ENCODE results near the gene PPP1R7. TPM values are rescaled to one million over a fixed set of nuclear protein-coding genes. Genes with fewer than 3 reads are reported as not detected.

Gene PPP1R7
- total and polyA plus RNA-seq, 8 donors, result 22.8 to 126 (median 54.6) TPM

DNA sequence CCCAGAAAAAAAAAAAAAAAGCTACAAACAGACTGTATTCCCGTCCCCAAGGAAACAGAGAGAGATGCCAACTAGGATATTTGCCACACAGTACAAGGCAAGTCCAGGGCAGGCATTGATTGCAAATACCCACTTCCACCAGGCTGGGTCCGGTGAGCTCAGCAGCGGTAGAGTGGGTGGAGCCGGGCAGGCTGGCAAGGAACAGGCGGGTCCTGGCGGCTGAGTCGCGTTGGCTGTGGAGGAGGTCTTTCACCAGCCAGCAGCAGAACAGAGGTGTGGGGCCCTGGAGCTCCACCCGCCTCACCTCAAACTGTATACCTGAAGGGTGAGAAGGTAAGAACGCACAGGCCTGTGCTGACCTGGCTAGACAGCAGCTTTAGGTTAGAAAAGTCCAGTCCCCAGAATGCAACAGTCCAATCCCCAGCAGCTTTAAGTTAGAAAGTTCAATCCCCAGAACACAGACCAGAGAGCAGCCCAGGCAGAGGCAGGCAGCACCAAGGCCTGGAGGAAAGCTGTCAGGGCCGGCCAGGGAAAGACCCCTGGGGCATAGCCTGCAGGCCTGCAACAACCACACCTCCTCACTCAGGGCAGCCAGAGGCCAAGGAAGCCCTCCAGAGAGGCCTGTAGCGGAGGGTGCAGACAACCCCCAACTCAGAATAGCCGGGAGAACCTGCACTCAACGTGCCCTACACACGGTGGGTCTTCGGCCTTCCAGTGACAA is 26.3 kb upstream of the PPP1R7 start:
- H3K36me3 ChIP-seq, result peaks cover 0 to 30% (median 16%) of the 10 kb centered on the region in 4 donors
- H3K27me3 ChIP-seq, result no peaks in the 10 kb centered on the region
- no peaks in the 10 kb centered on the region for H3K9me3 ChIP-seq
- no peak overlapping the region for H3K4me3 ChIP-seq
- TF ChIP-seq EP300 (IDR thresholded peaks at IDR 0.05) (no peak), POLR2A (IDR thresholded peaks at IDR 0.05) (no peak), POLR2AphosphoS5 (IDR thresholded peaks at IDR 0.05) (peak in 1 of 3 donors; percentile 22)
- TF ChIP-seq, protein P1, sequence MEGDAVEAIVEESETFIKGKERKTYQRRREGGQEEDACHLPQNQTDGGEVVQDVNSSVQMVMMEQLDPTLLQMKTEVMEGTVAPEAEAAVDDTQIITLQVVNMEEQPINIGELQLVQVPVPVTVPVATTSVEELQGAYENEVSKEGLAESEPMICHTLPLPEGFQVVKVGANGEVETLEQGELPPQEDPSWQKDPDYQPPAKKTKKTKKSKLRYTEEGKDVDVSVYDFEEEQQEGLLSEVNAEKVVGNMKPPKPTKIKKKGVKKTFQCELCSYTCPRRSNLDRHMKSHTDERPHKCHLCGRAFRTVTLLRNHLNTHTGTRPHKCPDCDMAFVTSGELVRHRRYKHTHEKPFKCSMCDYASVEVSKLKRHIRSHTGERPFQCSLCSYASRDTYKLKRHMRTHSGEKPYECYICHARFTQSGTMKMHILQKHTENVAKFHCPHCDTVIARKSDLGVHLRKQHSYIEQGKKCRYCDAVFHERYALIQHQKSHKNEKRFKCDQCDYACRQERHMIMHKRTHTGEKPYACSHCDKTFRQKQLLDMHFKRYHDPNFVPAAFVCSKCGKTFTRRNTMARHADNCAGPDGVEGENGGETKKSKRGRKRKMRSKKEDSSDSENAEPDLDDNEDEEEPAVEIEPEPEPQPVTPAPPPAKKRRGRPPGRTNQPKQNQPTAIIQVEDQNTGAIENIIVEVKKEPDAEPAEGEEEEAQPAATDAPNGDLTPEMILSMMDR (IDR thresholded peaks at IDR 0.05), result peak in 1 of 7 experiments; percentile 14
- 56 to 77% (median 63%) methylated on average over 16 of the region's 16 CpGs for WGBS, 5 donors
- H3K27ac ChIP-seq, result peak overlapping the region in 2 of 5 donors; percentile 30 to 47
- no peaks in the 10 kb centered on the region for H3K4me1 ChIP-seq
- DNase-seq, result peak; percentile 43 to 87
- intact Hi-C loops (cut with DNase I; ENCODE audit: low total_unique reads), result no loop called here

DNA sequence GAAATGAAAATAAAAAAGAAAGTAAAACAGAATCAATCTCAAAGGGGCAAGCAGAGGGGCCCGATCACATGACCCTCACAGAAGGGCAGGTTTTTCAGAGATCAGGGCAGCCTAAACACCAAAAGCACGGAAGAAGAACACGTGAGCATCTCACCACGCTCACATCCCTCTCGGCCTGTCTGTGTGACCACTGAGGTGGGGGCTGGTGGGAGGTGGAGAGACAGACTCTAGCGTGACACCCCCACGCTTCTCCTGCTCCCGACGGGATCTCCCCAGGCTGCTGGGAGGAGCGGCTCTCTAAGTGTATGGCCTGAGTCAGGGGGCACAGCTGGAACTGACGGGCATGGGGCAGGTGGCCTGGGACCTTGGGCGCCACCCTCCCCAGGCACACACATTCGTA is 24.6 kb upstream of the PPP1R7 start:
- intact Hi-C loops (cut with DNase I; ENCODE audit: low total_unique reads), result no loop called here
- H3K36me3 ChIP-seq, result peaks cover 0 to 30% (median 17%) of the 10 kb centered on the region in 4 donors
- H3K9me3 ChIP-seq, result no peaks in the 10 kb centered on the region
- TF ChIP-seq, protein P1 (IDR thresholded peaks at IDR 0.05), result no peak
- TF ChIP-seq EP300 (IDR thresholded peaks at IDR 0.05), result no peak
- no peak for TF ChIP-seq POLR2AphosphoS5 (IDR thresholded peaks at IDR 0.05)
- no peak for TF ChIP-seq POLR2A (IDR thresholded peaks at IDR 0.05)
- no peak overlapping the region for H3K4me3 ChIP-seq
- no peak for DNase-seq
- H3K4me1 ChIP-seq, result no peaks in the 10 kb centered on the region
- H3K27me3 ChIP-seq, result no peaks in the 10 kb centered on the region
- WGBS, 5 donors, result 88 to 95% (median 94%) methylated on average over 13 of the region's 13 CpGs
- H3K27ac ChIP-seq, result no peak overlapping the region

DNA sequence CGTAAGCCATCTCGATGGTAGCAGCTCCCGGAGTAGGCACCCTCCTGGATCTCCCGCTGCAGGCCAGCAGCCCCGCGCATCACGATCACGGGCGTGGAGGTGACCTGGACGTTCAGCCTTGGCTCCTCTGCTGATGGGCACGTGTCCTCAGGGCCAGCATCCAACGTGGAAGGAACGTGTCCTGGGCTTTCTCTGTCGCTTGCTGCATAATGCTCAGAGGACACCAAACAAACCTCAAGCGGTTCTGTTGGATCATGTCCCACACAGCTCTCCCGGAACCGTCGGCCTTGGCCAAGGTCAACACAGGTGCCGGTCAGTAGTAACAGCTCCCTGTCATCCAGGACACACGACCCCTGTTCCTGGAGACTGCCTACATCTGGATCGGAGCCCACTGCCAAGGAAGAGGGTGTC is 24.1 kb upstream of the PPP1R7 start:
- Histone ChIP-seq H3K9me3 (no peaks in the 10 kb centered on the region), H3K4me3 (no peak overlapping the region), H3K4me1 (no peaks in the 10 kb centered on the region), H3K27ac (no peak overlapping the region), H3K36me3 (peaks cover 0 to 29% (median 16%) of the 10 kb centered on the region in 4 donors), H3K27me3 (no peaks in the 10 kb centered on the region)
- TF ChIP-seq POLR2AphosphoS5 (IDR thresholded peaks at IDR 0.05) (no peak), EP300 (IDR thresholded peaks at IDR 0.05) (no peak)
- 86 to 91% (median 87%) methylated on average over 21 of the region's 21 CpGs for WGBS, 5 donors
- intact Hi-C loops (cut with DNase I; ENCODE audit: low total_unique reads), result no loop called here
- no peak for DNase-seq

DNA sequence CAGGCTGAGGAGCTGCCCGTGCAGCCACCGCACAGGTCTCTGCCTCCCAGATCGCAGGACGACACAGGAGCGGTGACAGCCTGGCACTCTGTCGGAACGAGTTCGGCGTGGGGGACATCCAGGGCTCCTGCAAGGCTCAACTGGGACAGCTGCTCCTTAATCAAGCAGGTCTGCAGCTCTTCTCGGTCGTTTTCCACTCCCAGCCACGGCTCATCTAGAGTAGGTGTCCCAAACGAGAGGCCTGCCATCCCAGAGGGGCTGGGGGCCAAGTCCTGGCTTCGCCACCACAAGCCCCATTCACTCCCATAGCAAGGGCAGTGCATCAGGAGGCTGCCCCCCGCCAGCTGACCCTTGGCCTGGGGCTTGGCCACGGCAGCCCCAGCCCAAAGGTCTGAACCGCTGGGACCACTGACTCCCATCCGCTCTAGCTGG is 23.5 kb upstream of the PPP1R7 start:
- intact Hi-C loops (cut with DNase I; ENCODE audit: low total_unique reads), result no loop called here
- Histone ChIP-seq H3K4me3 (no peak overlapping the region), H3K36me3 (peaks cover 0 to 29% (median 16%) of the 10 kb centered on the region in 4 donors), H3K9me3 (no peaks in the 10 kb centered on the region), H3K27ac (no peak overlapping the region), H3K27me3 (no peaks in the 10 kb centered on the region), H3K4me1 (no peaks in the 10 kb centered on the region)
- 93 to 96% (median 94%) methylated on average over 12 to 18 of the region's 18 CpGs for WGBS, 5 donors
- TF ChIP-seq, protein P1 (IDR thresholded peaks at IDR 0.05), result no peak
- TF ChIP-seq EP300 (IDR thresholded peaks at IDR 0.05) (no peak), POLR2A (IDR thresholded peaks at IDR 0.05) (no peak), POLR2AphosphoS5 (IDR thresholded peaks at IDR 0.05) (no peak)
- DNase-seq, result no peak

DNA sequence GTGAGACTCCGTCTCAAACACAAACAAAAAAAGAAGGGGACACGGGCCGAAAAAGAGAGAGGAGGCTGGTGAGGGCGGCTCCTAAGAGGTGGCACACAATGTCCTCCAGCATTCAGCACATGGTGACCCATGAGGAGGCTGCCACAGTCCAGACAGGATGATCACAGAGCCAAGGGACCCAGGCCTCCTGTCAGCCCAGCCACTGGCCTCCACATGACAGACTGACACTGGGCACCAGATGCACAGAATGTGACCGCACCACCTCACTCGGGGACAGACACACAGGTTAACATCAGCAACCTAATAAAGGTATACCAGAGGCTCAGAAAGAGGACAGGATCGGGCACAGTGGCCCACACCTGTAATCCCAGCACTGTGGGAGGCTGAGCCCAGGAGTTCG is 22.0 kb upstream of the PPP1R7 start:
- no peak overlapping the region for H3K4me3 ChIP-seq
- H3K27ac ChIP-seq, result no peak overlapping the region
- H3K27me3 ChIP-seq, result no peaks in the 10 kb centered on the region
- H3K9me3 ChIP-seq, result no peaks in the 10 kb centered on the region
- intact Hi-C loops (cut with DNase I; ENCODE audit: low total_unique reads), result no loop called here
- TF ChIP-seq POLR2A (IDR thresholded peaks at IDR 0.05) (no peak), EP300 (IDR thresholded peaks at IDR 0.05) (no peak), POLR2AphosphoS5 (IDR thresholded peaks at IDR 0.05) (no peak)
- TF ChIP-seq, protein P1 (IDR thresholded peaks at IDR 0.05), result no peak
- DNase-seq, result no peak
- 94 to 98% (median 96%) methylated on average over 7 to 8 of the region's 8 CpGs for WGBS, 5 donors
- H3K4me1 ChIP-seq, result no peaks in the 10 kb centered on the region
- H3K36me3 ChIP-seq, result peaks cover 0 to 28% (median 9%) of the 10 kb centered on the region in 4 donors
